IPS-NIHi7 (cell line): Measurements from ENCODE around the gene MS4A10.
"Not testable (repeated sequence)": the region's sequence is repeated elsewhere in the genome, so short reads cannot be mapped to it uniquely, and the experiment has no call there.

ENCODE experiments used
- DNase-seq: peaks from one replicate; pipeline ENCODE4 v3.0.0; 2012; ENCODE audit warnings: mixed read lengths; ENCODE audit errors: extremely low spot score

The MS4A10 gene

DNA sequence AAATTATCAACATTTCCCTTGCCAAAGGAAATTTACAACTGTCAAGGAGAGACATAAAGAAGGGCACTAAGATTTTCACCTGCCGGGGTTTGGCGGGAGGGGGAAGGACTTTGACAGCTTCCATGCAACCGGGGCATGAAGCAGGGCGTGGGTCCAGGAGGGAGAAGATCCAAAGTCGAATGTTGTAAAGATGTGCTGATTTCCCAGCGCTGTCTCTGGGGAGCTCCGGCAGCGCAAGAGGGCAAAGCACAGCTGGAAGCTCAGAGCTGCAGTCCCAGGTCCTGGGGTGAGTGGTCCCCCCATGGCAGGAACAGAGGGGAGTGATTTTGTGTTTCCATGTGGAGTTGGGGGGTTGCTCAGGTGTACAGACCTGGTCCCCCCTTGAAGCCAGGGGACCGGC lies at the start of gene MS4A10:
Gene MS4A10 (plus strand): TSS at position 198 of the 400 bp plus-strand sequence. CDS start 5,003 bp downstream, outside the sequence.
- DNase-seq = no peak

DNA sequence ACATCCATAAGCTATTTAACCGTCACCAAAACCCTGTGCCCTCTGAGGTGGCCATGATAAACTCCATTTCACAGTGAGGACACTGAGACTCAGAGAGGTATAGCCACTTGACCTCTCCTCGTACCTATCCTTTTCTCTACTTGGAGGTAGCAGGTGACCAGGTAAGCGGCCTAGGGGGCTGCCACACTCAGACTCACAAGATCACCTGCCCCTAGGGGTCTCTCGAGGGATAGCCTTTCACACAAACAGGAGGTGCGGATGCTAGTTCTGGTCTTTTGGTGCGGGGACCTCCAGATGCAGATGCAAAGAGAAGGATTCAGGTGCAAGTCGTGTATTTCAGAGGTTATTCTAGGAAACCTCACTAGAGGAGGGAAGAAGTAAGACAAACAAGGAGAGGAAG lies 46.0 kb upstream of the MS4A10 start:
- peak; percentile 72 for DNase-seq

DNA sequence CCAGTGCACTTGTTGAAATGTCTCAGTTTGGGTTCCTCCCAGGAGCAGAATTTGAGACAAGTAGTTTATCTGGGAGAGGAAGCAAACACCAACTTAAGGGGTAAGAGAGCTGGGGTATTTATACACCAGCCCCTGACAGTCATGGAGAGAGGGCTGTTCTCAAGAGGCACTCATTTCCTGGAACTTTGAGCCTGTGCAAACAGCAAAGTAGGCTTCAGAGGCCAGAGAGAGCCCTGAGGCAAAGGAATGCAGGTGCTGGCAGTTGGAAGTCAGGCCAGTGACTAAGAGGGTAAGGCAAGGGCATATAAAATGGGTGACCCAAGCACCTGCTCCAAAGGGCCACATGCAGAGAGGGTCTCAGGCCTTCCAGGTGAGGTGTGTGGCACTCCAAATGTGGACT lies 44.6 kb upstream of the MS4A10 start:
- no peak for DNase-seq

DNA sequence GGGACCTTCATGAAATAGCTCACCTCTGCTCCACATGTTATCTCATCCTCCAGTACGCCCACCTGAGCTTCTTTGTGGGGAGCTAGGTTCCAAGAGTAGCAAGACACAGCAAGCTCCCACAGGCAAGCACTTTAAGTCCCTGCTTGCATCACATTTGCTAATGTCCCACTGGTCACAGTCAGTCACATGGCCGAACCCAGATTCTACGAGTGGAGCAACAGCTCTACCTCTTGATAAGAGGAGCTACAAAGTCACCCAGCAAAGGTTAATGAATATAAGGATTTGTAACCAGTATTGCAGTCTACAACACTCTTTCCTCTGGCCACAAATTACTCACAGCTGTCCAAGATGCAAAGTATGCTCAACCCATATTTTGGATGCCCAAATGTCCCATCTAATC lies 43.7 kb upstream of the MS4A10 start:
- no peak for DNase-seq

DNA sequence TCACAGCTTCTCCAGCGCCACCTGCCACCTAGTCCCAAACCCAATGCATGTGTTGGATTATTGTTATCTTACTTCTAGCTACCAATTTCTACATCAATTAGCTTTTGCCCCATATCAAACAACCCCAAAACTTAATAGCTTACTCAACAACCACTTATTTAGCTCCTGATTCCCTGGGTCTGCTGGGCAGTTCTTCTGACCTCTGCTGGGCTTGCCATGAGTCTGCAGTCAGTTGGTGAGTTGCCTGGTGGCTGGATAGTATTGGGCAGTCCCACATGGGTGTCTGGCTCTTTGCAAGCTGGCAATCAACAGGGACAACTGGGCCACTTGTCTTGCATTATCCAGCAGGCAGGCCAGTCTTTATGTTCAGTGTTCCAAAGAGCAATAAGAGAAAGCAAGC lies 42.1 kb upstream of the MS4A10 start:
- peak; percentile 32 for DNase-seq

DNA sequence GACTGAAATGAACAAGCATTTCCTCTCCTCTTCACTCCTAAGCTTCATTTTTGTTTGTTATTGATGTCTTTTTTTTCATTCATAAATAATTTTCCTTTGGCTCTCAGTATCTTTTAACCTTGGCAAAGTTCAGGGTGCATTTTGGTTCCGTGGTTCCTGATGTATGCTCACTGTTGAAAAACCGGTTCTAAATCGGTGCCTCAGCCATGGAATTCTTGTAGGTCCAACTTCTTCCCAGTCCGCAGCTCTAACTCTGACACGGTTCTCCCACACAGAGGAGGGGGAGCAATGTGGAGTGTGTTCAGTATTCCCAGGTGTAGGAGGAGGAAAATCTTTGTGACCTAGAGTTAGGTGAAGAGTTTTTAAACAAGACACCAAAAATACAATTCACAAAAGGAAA lies 41.0 kb upstream of the MS4A10 start:
- no peak for DNase-seq

DNA sequence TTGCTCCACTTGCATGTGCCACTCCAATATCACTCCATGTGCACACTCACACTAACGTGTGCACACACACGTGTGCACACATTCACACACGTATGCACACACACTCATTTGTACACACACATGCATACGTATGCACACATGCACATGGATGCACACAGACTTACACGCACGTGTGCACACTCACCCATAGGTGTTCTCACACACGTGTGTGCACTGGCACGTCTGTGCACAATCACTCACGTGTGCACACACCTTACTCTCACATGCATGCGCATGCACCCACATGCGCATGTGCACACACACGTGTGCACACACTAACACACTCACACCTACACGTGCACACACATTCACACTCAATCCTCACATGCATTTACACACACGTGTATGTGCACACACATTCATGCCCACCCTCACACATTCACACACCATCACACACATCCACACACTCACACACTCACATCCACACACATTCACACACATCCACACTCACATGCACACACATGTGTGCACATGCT lies 37.7 kb upstream of the MS4A10 start:
- DNase-seq = no peak

DNA sequence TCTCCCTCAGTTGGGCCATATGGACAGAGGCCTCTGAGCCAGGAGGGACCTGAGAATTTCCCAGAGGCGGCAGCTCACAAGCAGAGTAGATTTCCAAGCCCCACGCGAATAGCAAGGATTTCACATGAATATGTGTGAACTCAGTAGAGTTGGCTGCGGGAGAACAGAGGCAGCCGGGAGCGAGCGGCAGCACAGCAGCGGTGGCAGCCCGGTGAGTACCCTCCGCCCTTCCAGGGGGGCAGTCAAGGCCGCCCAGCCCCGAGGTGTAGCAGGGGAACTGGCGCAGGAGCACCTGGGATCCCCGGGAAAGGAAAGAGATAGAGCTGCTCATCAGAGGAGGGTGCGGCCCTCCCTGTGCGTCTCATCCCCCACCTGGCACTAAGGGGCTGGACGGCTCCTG lies 36.9 kb upstream of the MS4A10 start:
- no peak for DNase-seq

DNA sequence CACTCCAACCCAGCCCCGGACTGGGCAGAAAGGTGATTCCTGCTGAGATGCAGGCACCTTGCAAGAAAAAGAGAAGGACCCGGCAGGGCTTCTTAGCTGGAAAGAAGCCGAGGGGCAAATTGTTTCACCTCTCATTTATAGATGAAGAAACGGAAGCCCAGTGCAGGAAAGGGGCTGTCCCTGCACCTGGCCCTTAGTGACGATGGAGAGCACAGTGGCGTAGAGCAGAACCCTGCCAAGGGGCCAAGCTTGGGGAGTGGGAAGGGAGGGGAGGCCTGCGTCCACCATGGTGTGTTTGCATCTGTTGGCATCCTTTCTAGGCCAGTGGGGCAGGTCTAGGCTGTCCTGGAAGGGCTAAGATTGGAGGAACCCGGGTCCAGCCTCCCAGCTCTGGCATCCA lies 36.3 kb upstream of the MS4A10 start:
- DNase-seq = no peak

DNA sequence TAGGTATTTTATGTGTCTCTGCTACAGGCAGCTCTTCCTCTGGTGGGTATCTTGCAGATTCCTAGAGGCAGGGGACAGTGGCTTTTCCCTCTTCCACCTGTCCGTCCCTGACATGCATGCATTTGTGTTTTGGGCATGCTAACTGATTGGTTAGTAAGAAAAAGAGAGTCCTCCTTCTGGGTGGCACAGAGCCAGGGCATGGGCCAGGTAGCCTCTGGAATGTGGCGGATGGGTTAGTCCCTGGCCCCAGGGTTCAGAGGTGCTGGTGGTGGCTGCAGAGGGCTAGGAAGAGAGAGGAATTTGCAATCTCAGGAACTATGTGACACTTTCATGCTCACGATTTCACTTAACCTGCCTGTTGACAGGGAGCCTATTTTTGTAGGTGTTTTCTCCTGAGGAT lies 34.2 kb upstream of the MS4A10 start:
- DNase-seq = no peak

DNA sequence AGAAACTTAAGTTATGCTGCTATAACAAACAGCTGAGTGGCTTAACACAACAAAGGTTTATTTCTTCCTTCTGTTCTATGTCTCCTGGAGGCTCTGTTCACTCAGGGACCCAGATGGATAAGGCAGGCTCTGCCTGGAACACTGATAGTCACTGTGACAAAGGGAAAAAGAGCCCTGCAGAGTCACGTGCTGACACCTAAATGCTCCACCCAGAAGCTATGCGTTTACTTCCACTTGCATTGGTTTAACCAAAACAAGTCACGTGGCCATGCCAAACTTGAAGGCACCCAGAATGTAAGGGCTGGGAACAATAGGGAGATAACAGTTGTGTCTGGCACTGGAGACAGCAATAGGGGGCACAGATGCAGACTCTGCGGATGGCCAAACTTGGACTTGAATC lies 31.8 kb upstream of the MS4A10 start:
- no peak for DNase-seq

DNA sequence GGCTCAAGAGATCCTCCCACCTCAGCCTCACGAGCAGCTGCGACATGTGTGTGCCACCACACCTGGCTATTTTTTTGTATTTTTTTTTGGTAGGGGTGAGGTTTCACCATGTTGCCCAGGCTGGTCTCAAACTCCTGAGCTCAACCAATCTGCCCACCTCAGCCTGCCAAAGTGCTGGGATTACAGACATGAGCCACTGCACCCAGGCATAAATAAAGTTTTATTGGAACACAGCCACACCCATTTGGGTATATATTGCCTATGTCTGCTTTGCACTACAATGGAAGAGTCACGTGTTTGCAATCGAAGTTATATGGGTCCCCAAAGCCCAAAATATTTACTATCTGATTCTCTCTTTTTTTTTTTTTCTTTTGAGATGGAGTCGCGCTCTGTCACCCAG lies 30.2 kb upstream of the MS4A10 start:
- DNase-seq = no peak

DNA sequence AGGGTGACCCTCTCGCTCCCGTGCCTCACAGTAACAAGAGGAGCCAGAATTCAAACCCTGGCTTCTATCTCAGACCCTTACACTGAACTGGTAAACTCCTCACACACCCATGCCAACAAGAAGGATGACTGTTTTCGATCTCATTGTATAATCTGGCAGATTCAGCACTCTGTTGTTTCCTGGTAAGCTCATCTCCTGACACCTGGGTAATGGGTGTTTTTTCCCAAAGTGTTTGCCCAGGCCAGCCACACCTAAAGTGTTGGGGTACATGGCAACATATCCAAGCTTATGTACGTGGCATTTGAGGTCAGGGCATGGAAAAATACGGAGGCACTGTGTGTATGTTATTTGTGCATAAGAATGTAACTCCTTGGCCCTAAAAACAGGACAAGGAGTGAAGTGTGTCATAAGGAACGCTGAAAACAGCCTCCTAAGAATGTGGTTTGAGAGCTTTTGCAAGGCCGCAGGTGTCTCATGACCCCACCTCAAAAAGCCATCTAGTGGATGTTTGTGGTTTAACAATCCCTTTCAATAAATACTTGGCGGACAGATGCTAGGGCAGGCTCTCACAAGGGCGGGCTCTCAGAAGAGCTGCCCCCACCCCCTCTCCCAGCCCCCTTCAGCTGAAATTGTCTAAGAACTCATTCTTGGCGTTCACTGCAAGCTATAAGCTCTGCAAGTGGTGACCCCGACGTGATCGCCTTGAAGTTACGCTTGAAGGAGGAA lies 28.7 kb upstream of the MS4A10 start, which contains the start of gene MS4A15:
Gene MS4A15 (plus strand): TSS at position 561 of the 726 bp plus-strand sequence. CDS start 6,867 bp downstream, outside the sequence.
- DNase-seq = peak; percentile 68

DNA sequence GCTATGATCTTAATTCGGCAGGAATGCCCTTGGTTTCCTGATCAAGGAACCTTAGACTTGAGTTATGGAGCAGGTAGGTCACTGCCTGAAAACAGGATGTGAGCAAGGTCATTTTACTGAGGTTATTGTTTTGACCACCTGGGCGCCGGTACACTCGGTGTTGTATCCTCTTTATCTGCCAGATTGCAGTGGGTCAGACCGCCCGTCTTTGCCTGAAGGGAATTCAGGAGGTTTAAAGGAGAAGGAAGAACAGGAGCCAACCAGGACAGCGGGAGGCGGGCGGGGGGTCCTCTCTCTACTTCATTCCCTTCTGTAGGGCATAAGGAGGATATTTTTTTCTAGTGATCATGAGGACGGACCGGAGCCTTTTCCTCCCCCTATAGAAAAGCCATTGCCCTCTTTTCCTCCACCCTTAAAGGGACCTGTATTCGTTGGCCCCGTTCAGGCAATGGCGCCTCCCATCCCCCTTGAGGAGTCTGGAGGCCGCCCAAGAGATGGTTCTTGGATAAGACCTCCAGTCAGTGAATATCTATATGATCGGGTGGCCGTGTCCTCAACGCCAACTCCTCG lies 27.8 kb upstream of the MS4A10 start:
- no peak for DNase-seq

DNA sequence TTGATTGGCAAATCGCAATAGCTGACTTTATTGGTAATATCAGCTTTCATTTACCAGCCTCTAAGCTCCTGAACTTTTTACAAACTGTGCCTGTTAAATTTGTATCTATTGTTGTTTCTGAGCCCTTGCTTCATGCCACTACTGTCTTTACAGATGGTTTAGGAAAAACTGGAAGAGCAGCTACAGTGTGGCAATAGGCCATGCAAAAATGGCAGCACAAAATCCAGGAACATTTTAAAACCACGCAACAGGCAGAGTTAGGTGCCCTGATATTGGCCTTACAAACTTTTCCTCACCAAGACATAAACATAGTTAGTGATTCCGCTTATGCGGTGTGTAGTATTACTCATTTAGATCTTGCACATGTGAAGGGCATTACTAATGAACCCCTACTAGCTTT lies 26.5 kb upstream of the MS4A10 start:
- DNase-seq = not testable (repeated sequence)

DNA sequence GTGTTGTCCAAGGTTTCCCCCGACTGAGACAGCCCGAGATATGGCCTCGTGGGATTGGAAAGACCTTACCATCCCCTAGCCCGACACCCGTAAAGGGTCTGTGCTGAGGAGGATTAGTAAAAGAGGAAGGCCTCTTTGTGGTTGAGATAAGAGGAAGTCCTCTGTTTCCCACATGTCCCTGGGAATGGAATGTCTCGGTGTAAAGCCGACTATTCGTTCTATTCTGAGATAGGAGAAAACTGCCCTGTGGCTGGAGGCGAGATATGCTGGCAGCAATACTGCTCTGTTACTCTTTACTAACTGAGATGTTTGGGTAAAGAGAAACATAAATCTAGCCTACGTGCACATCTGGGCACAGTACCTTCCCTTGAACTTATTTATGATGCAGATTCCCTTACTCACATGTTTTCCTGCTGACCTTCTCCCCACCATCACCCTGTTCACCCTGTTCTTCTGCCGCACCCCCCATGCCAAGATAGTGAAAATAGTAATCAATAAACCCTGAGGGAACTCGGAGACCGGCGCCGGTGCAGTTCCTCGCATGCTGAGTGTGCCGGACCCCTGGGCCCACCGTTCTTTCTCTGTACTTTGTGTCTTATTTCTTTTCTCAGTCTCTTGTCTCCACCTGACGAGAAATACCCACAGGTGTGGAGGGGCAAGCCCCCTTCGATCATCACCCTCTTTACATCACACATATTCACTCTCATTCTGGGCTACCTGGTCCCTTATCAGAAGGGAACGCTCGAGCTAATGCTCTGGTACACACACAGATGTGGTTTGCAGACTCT lies 25.5 kb upstream of the MS4A10 start:
- DNase-seq = not testable (repeated sequence)

DNA sequence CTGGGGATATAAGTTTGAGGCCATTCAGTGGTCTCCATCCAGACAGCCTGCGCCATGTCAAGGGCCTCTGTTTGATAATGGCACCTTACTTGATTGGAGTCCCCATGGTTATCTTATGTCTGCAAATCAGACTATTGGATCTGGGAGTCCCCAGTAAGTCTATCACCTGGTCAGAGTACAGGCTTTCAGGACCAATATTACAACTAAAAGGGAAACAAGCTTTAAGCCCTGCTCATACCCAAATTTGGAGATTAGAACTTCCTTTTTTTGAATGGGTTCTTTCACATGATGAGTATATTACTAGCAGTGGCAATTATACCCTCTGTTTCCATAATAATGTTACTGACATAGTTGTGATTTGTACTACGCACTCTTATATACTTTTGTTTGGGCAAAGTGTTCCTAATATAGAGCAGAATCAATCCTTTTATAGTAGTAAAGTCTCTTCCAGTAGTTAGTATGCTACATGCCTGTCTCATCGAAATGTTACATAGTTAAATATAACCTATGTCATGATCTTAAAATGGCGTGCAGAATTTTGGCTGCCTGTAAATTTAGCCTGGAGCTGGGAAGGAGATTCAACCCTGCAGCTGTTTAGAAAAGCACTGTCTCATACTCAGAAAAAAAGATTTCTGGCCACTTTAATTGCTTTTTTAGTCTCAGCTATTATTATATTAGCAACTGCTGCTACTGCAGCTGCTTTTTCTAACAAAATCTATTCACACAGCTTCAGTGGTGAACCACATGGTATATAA lies 23.5 kb upstream of the MS4A10 start:
- DNase-seq = no peak

DNA sequence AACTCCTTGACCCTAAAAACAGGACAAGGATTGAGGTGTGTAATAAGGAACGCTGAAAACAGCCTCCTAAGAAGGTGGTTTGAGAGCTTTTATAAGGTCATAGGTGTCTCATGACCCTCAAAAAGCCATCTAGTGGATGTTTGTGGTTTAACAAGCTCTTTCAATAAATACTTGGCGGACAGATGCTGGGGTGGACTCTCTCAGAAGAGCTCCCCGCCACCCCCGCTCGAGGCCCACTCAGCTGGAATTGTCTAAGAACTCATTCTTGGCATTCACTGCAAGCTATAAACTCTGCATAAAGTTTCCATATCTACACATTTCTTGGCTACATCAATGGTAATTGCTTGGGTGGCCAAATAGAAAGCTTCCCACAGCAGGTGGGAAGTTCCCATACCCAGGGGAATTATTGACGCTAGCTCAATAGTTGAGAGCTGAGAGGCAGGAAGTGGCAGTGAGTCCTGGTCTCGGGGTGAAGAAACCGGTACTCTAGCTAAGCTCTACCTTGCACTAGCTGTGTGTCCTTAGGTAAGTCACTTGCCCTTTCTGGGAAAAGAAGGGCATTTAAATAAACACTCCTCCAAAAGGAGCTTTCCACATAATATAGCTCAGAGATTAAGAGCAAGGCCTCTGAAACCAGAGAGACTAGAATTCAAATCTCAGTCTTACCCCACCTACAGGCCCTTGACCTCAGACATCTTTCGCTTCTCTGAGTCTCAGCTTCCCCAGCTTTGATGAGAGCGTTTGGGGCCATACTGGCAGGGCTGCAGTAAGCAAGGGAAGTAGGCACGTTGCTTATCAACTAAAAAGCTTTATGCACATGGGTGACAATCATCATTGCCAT lies 22.1 kb upstream of the MS4A10 start:
- no peak for DNase-seq

DNA sequence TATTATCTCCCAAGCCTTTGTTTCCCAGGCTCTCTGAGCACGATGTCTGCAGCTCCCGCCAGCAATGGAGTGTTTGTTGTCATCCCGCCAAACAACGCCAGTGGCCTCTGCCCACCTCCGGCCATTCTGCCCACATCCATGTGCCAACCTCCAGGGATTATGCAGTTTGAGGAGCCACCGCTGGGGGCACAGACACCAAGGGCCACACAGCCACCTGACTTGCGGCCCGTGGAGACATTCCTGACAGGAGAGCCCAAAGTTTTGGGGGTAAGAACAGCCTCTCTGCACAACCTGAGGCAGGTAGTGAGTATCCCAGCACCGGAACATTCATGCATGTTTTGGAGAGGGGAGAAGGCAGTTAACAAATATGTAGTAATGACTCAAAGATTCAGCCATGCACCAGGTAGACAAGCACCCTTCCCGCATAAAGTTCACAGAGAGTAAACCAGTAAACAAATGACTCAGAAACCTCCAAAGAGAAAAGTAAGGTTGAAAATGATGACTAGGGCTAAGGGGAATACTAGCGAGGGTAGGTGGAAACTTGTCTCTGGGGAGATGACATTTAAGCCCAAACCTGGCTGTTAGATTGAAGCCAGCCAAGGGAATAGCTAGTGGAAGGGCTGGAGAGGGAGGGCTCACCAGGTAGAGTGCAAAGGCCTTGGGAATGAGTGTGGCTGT lies 21.3 kb upstream of the MS4A10 start:
- no peak for DNase-seq

DNA sequence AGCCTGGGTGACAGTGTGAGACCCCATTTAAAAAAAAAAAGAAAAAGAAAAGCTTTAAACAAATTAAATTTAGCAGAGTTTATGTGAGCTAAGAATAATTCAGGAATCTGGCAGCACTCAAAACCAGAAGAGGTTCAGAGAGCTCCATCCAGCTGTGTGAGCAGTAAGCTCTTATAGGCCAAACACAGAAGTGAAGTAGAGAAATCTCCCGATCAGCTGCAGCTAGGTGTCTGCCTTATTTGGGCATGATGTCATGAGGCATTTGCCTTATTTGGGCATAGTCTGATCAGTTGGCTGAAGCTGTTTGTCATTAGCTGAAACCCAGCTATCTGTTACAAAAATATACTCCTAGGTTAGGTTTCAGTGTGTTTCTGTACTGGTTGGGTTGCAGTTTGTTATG lies 20.3 kb upstream of the MS4A10 start:
- DNase-seq = no peak
